HG03521 (cell line): Measurements from ENCODE around the gene ZNF436.
A peak's percentile ranks its signal among the peaks of the same experiment; 100 is the strongest.

ENCODE experiments used
- ATAC-seq: cut with Tn5 transposase; IDR thresholded peaks from one replicate; pipeline ENCODE4 v1.9.1; 2021; ENCODE audit warnings: mild to moderate bottlenecking, moderate library complexity; ENCODE audit not compliant: unreplicated experiment

ZNF436 gene

GRCh38 chr1:23367791-23368561 is 1.7 kb downstream of the ZNF436 start:
- peak; percentile 90 for ATAC-seq

GRCh38 chr1:23367451-23367790 is 2.2 kb downstream of the ZNF436 start:
- no peak for ATAC-seq

GRCh38 chr1:23366598-23366997 is 3.0 kb downstream of the ZNF436 start:
- ATAC-seq = no peak

GRCh38 chr1:23366146-23366545 is 3.5 kb downstream of the ZNF436 start:
- ATAC-seq = no peak

GRCh38 chr1:23362218-23362713 is 7.4 kb downstream of the ZNF436 start:
- no peak for ATAC-seq

GRCh38 chr1:23358310-23358875 is 11.2 kb downstream of the ZNF436 start:
- ATAC-seq = no peak

- ATAC-seq = no peak
Observed at GRCh38 chr1:23357138-23357908, 12.3 kb downstream of the ZNF436 start.

GRCh38 chr1:23356471-23357137 is 13.0 kb downstream of the ZNF436 start:
- no peak for ATAC-seq

GRCh38 chr1:23354245-23354644 is 15.4 kb downstream of the ZNF436 start:
- ATAC-seq = no peak

GRCh38 chr1:23352096-23352695 is 17.4 kb downstream of the ZNF436 start:
- ATAC-seq = no peak

- no peak for ATAC-seq
Observed at GRCh38 chr1:23345920-23346319, 23.7 kb downstream of the ZNF436 start.

- ATAC-seq = no peak
Observed at GRCh38 chr1:23344987-23345472, 24.6 kb downstream of the ZNF436 start.

GRCh38 chr1:23344111-23344986 is 25.3 kb downstream of the ZNF436 start, which contains the start of gene HNRNPR:
Gene HNRNPR, minus strand, starts transcription at chr1:23344284. Its CDS starts 3,276 bp downstream, at chr1:23341008.
- ATAC-seq = peak; percentile 93

GRCh38 chr1:23343221-23344110 is 26.2 kb downstream of the ZNF436 start:
- ATAC-seq = peak; percentile 16

- no peak for ATAC-seq
Observed at GRCh38 chr1:23341931-23342692, 27.5 kb downstream of the ZNF436 start.

GRCh38 chr1:23339632-23340031 is 30.0 kb downstream of the ZNF436 start:
- ATAC-seq = no peak

GRCh38 chr1:23337869-23338268 is 31.8 kb downstream of the ZNF436 start:
- ATAC-seq = no peak

GRCh38 chr1:23331713-23332112 is 37.9 kb downstream of the ZNF436 start:
- ATAC-seq = no peak
